HUES48 (cell line): ENCODE data around the gene ZNF394.
"Not testable (repeated sequence)": the region's sequence is repeated elsewhere in the genome, so short reads cannot be mapped to it uniquely, and the experiment has no call there.

ENCODE experiments used
- H3K27ac ChIP-seq: one replicate; pipeline ENCODE4 v1.7.0; 2013; ENCODE audit warnings: low read depth, low read length, inconsistent platforms
- H3K27me3 ChIP-seq: 2 replicates; pipeline ENCODE4 v1.6.1; 2013; ENCODE audit warnings: mild to moderate bottlenecking, low read length; ENCODE audit not compliant: control insufficient read depth, insufficient read depth
- H3K36me3 ChIP-seq: 2 replicates; pipeline ENCODE4 v1.6.1; 2013; ENCODE audit warnings: low read length; ENCODE audit not compliant: control insufficient read depth, insufficient read depth
- H3K4me1 ChIP-seq: 2 replicates; pipeline ENCODE4 v1.6.1; 2013; ENCODE audit warnings: mild to moderate bottlenecking, low read length; ENCODE audit not compliant: control insufficient read depth, insufficient read depth
- H3K4me3 ChIP-seq: 2 replicates; pipeline ENCODE4 v1.5.1; 2013; ENCODE audit warnings: mild to moderate bottlenecking, low read depth, low read length
- H3K9ac ChIP-seq: 2 replicates; pipeline ENCODE4 v1.6.1; 2013; ENCODE audit warnings: mild to moderate bottlenecking, low read depth, low read length, moderate library complexity
- H3K9me3 ChIP-seq: 2 replicates; pipeline ENCODE4 v1.6.1; 2013; ENCODE audit warnings: low read length; ENCODE audit not compliant: control insufficient read depth, insufficient read depth

Gene ZNF394

GRCh38 chr7:99499721-99500636 lies at the start of gene ZNF394:
ZNF394 (minus strand) TSS chr7:99500281; CDS start chr7:99500093, 188 bp downstream.
- Histone ChIP-seq H3K27ac (peak within 1 kb of the TSS; percentile 97), H3K36me3 (peaks cover 15% of the 10 kb centered on the region), H3K4me1 (no peaks in the 10 kb centered on the region), H3K9me3 (no peaks in the 10 kb centered on the region), H3K9ac (peak within 1 kb of the TSS; percentile 94), H3K27me3 (no peaks in the 10 kb centered on the region), H3K4me3 (peak within 1 kb of the TSS; percentile 97)

GRCh38 chr7:99549545-99549944 lies 49.5 kb upstream of the ZNF394 start:
- not testable (repeated sequence) for H3K9me3 ChIP-seq, H3K27ac ChIP-seq, H3K9ac ChIP-seq, H3K4me3 ChIP-seq, H3K27me3 ChIP-seq, H3K4me1 ChIP-seq
- peaks cover 18% of the 10 kb centered on the region for H3K36me3 ChIP-seq

GRCh38 chr7:99545308-99545707 lies 45.2 kb upstream of the ZNF394 start:
- peaks cover 18% of the 10 kb centered on the region for H3K36me3 ChIP-seq
- not testable (repeated sequence) for H3K9me3 ChIP-seq, H3K9ac ChIP-seq, H3K4me3 ChIP-seq, H3K27ac ChIP-seq, H3K4me1 ChIP-seq, H3K27me3 ChIP-seq

- no peak overlapping the region for H3K4me3 ChIP-seq
- no peaks in the 10 kb centered on the region for H3K4me1 ChIP-seq
- peaks cover 7% of the 10 kb centered on the region; the same call in 1 of the 2 replicates for H3K9me3 ChIP-seq
- peaks cover 18% of the 10 kb centered on the region for H3K36me3 ChIP-seq
- H3K27me3 ChIP-seq = no peaks in the 10 kb centered on the region
- H3K27ac ChIP-seq = no peak overlapping the region
- no peak overlapping the region for H3K9ac ChIP-seq
Observed at GRCh38 chr7:99543916-99544315, 43.8 kb upstream of the ZNF394 start.

GRCh38 chr7:99543081-99543671 lies 43.1 kb upstream of the ZNF394 start:
- Histone ChIP-seq H3K9me3 (peaks cover 7% of the 10 kb centered on the region; the same call in 1 of the 2 replicates), H3K4me3 (no peak overlapping the region), H3K36me3 (peaks cover 15% of the 10 kb centered on the region), H3K27me3 (no peaks in the 10 kb centered on the region), H3K9ac (no peak overlapping the region), H3K27ac (no peak overlapping the region), H3K4me1 (no peaks in the 10 kb centered on the region)

GRCh38 chr7:99541212-99541611 lies 41.1 kb upstream of the ZNF394 start:
- Histone ChIP-seq H3K9ac (no peak overlapping the region), H3K9me3 (peaks cover 7% of the 10 kb centered on the region; the same call in 1 of the 2 replicates), H3K4me3 (no peak overlapping the region)

GRCh38 chr7:99540542-99540941 lies 40.5 kb upstream of the ZNF394 start:
- Histone ChIP-seq H3K36me3 (no peaks in the 10 kb centered on the region), H3K4me1 (no peaks in the 10 kb centered on the region), H3K9ac (no peak overlapping the region), H3K27me3 (no peaks in the 10 kb centered on the region), H3K9me3 (peaks cover 7% of the 10 kb centered on the region; the same call in 1 of the 2 replicates), H3K4me3 (no peak overlapping the region), H3K27ac (no peak overlapping the region)

More at GRCh38 chr7:99541212-99541611, 41.1 kb upstream of the ZNF394 start:
- Histone ChIP-seq H3K36me3 (no peaks in the 10 kb centered on the region), H3K27ac (no peak overlapping the region), H3K27me3 (no peaks in the 10 kb centered on the region), H3K4me1 (no peaks in the 10 kb centered on the region)

GRCh38 chr7:99539213-99539811 lies 39.2 kb upstream of the ZNF394 start:
- Histone ChIP-seq H3K9ac (no peak overlapping the region), H3K27me3 (no peaks in the 10 kb centered on the region), H3K4me1 (no peaks in the 10 kb centered on the region), H3K27ac (no peak overlapping the region), H3K4me3 (no peak overlapping the region), H3K9me3 (peaks cover 7% of the 10 kb centered on the region; the same call in 1 of the 2 replicates), H3K36me3 (no peaks in the 10 kb centered on the region)

GRCh38 chr7:99535667-99536066 lies 35.6 kb upstream of the ZNF394 start:
- Histone ChIP-seq H3K4me3 (no peak overlapping the region), H3K27me3 (no peaks in the 10 kb centered on the region), H3K4me1 (no peaks in the 10 kb centered on the region), H3K9ac (no peak overlapping the region), H3K36me3 (peaks cover 27% of the 10 kb centered on the region), H3K9me3 (peaks cover 34% of the 10 kb centered on the region), H3K27ac (no peak overlapping the region)

- no peak overlapping the region for H3K4me3 ChIP-seq
- H3K27me3 ChIP-seq = no peaks in the 10 kb centered on the region
- peaks cover 60% of the 10 kb centered on the region for H3K36me3 ChIP-seq
- no peaks in the 10 kb centered on the region for H3K4me1 ChIP-seq
- peaks cover 48% of the 10 kb centered on the region for H3K9me3 ChIP-seq
- H3K9ac ChIP-seq = no peak overlapping the region
- H3K27ac ChIP-seq = no peak overlapping the region
Observed at GRCh38 chr7:99531354-99531765, 31.3 kb upstream of the ZNF394 start.
